ENCODE results near the gene FAM124A.
"Not testable (repeated sequence)": the region's sequence is repeated elsewhere in the genome, so short reads cannot be mapped to it uniquely, and the experiment has no call there.

FAM124A gene

DNA sequence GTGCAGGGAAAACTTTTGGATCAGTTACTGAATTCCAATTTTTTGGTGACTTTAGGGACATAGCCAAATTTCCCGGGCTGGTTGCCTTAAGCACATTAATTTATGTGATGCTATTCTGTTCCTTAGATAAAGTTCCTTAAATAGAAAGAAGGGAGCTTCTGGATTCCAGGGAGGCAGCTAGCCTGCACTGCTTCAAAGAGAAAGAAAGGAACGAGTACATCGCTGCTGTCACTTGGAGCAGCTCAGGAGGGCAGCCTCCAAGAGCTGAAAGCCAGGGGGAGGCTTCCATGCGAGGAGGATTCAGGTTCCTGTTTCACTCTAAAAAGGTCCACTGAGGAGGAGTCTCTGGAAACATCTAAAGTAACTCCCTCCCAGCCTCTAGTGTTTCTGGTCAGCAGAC is 55.7 kb downstream of the FAM124A start:
- TF ChIP-seq, protein P1, sequence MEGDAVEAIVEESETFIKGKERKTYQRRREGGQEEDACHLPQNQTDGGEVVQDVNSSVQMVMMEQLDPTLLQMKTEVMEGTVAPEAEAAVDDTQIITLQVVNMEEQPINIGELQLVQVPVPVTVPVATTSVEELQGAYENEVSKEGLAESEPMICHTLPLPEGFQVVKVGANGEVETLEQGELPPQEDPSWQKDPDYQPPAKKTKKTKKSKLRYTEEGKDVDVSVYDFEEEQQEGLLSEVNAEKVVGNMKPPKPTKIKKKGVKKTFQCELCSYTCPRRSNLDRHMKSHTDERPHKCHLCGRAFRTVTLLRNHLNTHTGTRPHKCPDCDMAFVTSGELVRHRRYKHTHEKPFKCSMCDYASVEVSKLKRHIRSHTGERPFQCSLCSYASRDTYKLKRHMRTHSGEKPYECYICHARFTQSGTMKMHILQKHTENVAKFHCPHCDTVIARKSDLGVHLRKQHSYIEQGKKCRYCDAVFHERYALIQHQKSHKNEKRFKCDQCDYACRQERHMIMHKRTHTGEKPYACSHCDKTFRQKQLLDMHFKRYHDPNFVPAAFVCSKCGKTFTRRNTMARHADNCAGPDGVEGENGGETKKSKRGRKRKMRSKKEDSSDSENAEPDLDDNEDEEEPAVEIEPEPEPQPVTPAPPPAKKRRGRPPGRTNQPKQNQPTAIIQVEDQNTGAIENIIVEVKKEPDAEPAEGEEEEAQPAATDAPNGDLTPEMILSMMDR (IDR thresholded peaks at IDR 0.05; ENCODE audit: borderline replicate concordance, insufficient read depth, low read depth, low read length) = no peak

DNA sequence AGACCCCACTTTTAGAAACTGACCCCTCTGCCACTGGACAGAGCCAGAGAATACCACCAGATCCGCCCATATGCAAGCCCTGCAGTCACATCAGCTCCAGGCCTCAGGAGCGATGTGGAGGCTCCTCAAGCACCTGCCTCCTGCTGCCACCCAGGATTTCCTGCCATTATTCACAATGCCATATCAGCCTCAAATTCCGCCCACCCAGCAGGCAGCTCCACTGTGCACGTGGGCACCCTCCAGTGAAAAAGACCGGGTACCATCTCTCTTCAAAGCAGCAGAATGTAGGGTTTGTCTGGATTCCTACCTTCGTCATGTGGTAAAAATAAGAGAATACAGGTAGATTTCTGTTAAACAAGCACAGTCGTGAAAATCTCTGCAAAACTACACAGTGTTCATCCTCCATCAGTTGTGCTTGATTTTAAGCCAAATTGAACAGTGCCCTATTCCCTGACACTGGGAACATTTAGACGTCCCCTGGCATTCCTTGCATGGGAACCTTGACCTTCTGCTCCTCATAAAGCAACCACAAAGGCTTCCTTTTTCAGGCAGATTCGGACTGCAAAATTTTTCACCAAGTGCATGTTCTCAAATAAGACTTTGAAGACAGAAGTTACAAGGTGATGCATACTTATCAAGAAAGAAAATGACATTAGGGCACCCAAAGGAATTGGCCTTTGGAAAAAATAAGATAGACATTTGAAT is 56.4 kb downstream of the FAM124A start:
- H3K4me3 ChIP-seq (ENCODE audit: low read depth, low read length) = no peak overlapping the region
- TF ChIP-seq, protein P1 (IDR thresholded peaks at IDR 0.05; ENCODE audit: borderline replicate concordance, insufficient read depth, low read depth, low read length) = no peak

More for the DNA sequence above, 55.7 kb downstream of the FAM124A start:
- H3K4me3 ChIP-seq (ENCODE audit: low read depth, low read length) = no peak overlapping the region

DNA sequence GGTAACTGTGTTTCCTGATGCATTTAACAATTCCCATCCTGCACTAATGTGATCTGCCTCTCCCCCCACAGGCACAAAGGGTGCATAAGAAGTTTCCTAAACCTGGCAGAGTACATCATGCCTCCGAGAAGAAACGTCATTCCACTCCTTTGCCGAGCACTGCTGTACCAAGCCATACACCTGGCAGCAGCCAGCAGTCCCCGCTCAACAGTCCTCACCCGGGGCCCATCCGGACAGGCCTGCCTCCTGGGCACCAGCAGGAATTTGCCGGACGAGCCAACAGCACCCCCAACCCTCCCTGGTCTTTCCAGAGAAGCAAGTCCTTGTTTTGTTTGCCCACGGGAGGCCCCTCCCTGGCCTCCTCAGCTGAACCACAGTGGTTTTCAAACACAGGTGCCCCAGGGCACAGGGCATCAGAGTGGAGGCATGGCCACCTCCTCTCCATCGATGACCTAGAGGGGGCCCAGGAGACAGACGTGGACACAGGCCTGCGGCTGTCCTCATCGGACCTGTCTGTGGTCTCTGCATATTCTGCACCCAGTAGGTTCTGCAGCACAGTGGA is 58.3 kb downstream of the FAM124A start:
- TF ChIP-seq, protein P1 (IDR thresholded peaks at IDR 0.05; ENCODE audit: borderline replicate concordance, insufficient read depth, low read depth, low read length) = no peak
- H3K4me3 ChIP-seq (ENCODE audit: low read depth, low read length) = no peak overlapping the region

DNA sequence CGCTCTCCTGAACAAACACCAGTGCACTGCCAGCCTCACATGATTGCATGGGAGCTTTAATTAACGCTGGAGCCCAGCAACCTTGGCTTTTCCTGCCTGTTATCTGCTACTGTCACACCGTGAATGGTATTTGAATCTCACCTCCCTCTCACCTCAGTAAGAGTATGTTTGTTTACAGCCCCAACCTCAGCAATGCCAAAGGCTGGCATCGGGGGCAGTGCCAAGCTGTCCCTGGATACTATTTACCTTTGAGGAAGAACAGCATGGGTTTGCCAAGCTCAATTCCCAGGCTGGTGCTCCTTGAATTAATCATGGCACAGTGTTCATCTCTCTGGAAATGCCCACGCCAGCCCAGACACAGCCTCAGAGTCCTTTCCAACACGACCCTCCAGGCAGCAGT is 60.1 kb downstream of the FAM124A start:
- TF ChIP-seq, protein P1 (IDR thresholded peaks at IDR 0.05; ENCODE audit: borderline replicate concordance, insufficient read depth, low read depth, low read length) = no peak
- no peak overlapping the region for H3K4me3 ChIP-seq (ENCODE audit: low read depth, low read length)

DNA sequence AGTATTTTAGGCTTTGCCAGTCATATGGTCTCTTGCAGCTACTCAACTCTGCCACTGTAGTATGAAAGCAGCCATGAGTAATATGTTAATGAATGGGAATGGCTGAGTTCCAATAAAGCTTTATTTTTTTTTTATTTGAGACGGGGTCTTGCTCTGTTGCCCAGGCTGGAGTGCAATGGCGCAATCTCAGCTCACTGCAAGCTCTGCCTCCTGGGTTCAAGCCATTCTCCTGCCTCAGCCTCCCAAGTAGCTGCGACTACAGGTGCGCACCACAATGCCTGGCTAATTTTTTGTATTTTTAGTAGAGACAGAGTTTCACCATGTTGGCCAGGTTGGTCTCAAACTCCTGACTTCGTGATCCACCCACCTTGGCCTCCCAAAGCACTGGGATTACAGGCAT is 60.7 kb downstream of the FAM124A start:
- H3K4me3 ChIP-seq (ENCODE audit: low read depth, low read length) = not testable (repeated sequence)

DNA sequence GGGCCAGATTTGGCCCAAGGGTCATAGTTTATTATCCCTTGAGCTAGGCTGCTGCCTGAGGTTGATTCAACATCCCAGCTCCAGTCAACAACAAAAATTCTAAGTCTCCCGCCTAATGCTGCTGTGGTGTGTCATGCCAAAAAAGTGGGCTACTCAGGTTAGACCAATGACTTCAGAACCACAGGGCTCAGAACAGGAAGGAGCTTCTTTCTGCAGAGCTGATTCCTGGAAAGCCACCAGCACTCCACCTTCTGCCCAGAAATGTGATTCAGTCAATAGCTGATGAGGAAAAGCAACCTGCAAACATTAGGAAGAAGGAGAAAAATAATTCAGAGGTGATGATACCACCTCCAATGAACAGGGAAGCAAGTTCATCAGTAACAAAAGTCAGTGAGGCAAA is 61.2 kb downstream of the FAM124A start:
- H3K4me3 ChIP-seq (ENCODE audit: low read depth, low read length) = no peak overlapping the region
- TF ChIP-seq, protein P1 (IDR thresholded peaks at IDR 0.05; ENCODE audit: borderline replicate concordance, insufficient read depth, low read depth, low read length) = no peak

DNA sequence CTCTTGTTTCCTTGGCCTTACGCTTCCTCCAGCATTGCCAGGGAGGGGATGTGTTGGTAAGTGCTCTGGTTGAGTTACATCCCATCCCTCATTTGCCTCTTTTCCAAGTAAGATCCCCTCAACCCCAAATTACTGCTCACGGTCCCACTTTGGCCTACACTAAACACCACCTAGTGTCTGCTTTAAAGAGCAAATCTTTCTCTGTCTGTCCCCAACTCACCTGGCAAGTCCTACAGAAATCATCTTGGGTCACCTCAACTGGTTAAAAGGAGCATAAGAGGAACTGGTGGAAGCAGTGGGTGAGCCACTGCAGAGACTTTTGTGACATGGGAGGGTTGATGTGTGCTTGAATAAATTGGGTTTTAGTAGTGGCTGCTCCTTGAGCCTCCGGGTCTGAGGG is 62.1 kb downstream of the FAM124A start:
- TF ChIP-seq, protein P1 (IDR thresholded peaks at IDR 0.05; ENCODE audit: borderline replicate concordance, insufficient read depth, low read depth, low read length) = no peak
- no peak overlapping the region for H3K4me3 ChIP-seq (ENCODE audit: low read depth, low read length)

Data from GM12875 (cell line).